ENCODE data around the gene INSRR.

INSRR gene

GRCh38 chr1:156832434-156832833 lies 26.5 kb downstream of the INSRR start:
- DNase-seq (ENCODE audit: low read depth in 2 of 2) = no peak

- DNase-seq (ENCODE audit: low read depth in 2 of 2) = no peak
These were observed 30.4 kb downstream of the INSRR start for GRCh38 chr1:156828400-156829124.

- no peak for DNase-seq (ENCODE audit: low read depth in 2 of 2)
These were observed 32.3 kb downstream of the INSRR start for GRCh38 chr1:156826630-156827029.

GRCh38 chr1:156823210-156823790 lies 35.6 kb downstream of the INSRR start:
- DNase-seq (ENCODE audit: low read depth in 2 of 2) = no peak

- no peak for DNase-seq (ENCODE audit: low read depth in 2 of 2)
These were observed 36.2 kb downstream of the INSRR start for GRCh38 chr1:156822680-156823079.

- peak in 1 of 2 donors; percentile 54 for DNase-seq (ENCODE audit: low read depth in 2 of 2)
These were observed 37.1 kb downstream of the INSRR start for GRCh38 chr1:156821801-156822200.

- peak; percentile 91 to 96 for DNase-seq (ENCODE audit: low read depth in 2 of 2)
These were observed 42.2 kb downstream of the INSRR start, which contains the start of gene SH2D2A for GRCh38 chr1:156816561-156817328. Gene SH2D2A, minus strand, starts transcription at chr1:156816848. Its CDS starts 140 bp downstream, at chr1:156816708.

GRCh38 chr1:156815961-156816422 lies 42.9 kb downstream of the INSRR start:
- DNase-seq (ENCODE audit: low read depth in 2 of 2) = no peak

GRCh38 chr1:156815307-156815826 lies 43.5 kb downstream of the INSRR start:
- DNase-seq (ENCODE audit: low read depth in 2 of 2) = no peak

- DNase-seq (ENCODE audit: low read depth in 2 of 2) = no peak
These were observed 44.2 kb downstream of the INSRR start for GRCh38 chr1:156814571-156815260.

GRCh38 chr1:156813750-156814570 lies 45.0 kb downstream of the INSRR start:
- DNase-seq (ENCODE audit: low read depth in 2 of 2) = peak; percentile 49 to 64

- no peak for DNase-seq (ENCODE audit: low read depth in 2 of 2)
These were observed 45.6 kb downstream of the INSRR start for GRCh38 chr1:156813298-156813697.

GRCh38 chr1:156812293-156812990 lies 46.5 kb downstream of the INSRR start:
- no peak for DNase-seq (ENCODE audit: low read depth in 2 of 2)

GRCh38 chr1:156811168-156811567 lies 47.7 kb downstream of the INSRR start:
- no peak for DNase-seq (ENCODE audit: low read depth in 2 of 2)

- DNase-seq (ENCODE audit: low read depth in 2 of 2) = no peak
These were observed 49.1 kb downstream of the INSRR start for GRCh38 chr1:156809711-156810366.

- no peak for DNase-seq (ENCODE audit: low read depth in 2 of 2)
These were observed 49.6 kb downstream of the INSRR start for GRCh38 chr1:156809281-156809680.

GRCh38 chr1:156808186-156809030 lies 50.5 kb downstream of the INSRR start:
- no peak for DNase-seq (ENCODE audit: low read depth in 2 of 2)

- no peak for DNase-seq (ENCODE audit: low read depth in 2 of 2)
These were observed 51.3 kb downstream of the INSRR start for GRCh38 chr1:156807627-156808026.
